ENCODE results near the gene MARS1. TPM values are rescaled to one million over a fixed set of nuclear protein-coding genes. Genes with fewer than 3 reads are reported as not detected.
"Not testable (repeated sequence)": the region's sequence is repeated elsewhere in the genome, so short reads cannot be mapped to it uniquely, and the experiment has no call there.

The MARS1 gene
- total RNA-seq, 1 donor: 158 TPM

DNA sequence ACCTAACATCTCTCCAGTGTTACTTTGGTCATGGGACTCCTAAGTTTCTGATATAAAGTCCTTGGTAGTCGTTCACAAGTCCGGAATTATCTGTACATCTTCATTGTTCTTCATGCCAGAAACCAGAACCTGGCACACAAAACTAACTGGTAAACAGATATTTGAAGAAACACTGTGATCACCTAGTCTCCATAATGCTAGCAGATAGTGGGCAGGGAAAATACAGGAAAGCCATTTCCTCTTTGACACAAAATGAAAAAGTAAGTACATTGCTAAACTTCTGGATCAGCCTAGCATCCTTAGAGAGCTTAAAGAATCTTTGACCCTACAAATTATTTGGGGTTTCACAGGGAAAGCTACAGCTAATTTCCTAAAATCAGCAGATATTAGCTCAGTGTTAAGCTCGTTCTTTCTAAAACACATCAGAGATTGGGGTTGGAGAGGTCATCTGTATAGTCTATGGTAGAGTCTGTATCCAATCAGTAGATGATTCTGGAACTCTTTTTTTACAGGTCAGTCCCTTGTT lies 27.6 kb downstream of the MARS1 start:
- TF ChIP-seq, protein P1, sequence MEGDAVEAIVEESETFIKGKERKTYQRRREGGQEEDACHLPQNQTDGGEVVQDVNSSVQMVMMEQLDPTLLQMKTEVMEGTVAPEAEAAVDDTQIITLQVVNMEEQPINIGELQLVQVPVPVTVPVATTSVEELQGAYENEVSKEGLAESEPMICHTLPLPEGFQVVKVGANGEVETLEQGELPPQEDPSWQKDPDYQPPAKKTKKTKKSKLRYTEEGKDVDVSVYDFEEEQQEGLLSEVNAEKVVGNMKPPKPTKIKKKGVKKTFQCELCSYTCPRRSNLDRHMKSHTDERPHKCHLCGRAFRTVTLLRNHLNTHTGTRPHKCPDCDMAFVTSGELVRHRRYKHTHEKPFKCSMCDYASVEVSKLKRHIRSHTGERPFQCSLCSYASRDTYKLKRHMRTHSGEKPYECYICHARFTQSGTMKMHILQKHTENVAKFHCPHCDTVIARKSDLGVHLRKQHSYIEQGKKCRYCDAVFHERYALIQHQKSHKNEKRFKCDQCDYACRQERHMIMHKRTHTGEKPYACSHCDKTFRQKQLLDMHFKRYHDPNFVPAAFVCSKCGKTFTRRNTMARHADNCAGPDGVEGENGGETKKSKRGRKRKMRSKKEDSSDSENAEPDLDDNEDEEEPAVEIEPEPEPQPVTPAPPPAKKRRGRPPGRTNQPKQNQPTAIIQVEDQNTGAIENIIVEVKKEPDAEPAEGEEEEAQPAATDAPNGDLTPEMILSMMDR (IDR thresholded peaks at IDR 0.05; ENCODE audit: insufficient read depth, low read depth, low read length): no peak
- DNase-seq (ENCODE audit: low read depth): no peak
- H3K4me3 ChIP-seq (ENCODE audit: low read depth, low read length): no peak overlapping the region

DNA sequence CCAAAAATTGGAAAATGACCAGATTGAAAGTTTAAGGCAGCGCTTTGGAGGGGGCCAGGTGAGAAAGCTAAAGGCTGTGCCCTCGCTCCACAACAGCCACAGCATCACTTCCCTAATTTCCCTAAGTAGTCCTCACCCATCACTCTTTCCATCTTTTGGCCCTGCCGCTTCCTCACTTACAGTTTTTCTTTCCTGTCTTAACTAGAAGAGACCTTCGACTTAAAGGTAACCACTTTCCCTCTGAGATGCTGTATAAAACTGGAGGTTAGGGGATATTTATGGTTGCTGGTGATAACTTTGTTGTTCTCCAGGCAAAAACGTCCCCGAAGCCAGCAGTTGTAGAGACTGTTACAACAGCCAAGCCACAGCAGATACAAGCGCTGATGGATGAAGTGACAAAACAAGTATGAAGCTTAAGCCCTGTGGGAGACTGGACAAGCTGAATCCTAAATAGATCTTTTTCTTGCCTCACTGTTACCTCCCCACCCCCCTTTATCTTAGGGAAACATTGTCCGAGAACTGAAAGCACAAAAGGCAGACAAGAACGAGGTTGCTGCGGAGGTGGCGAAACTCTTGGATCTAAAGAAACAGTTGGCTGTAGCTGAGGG lies 28.2 kb downstream of the MARS1 start:
- TF ChIP-seq, protein P1 (IDR thresholded peaks at IDR 0.05; ENCODE audit: insufficient read depth, low read depth, low read length): no peak
- H3K4me3 ChIP-seq (ENCODE audit: low read depth, low read length): no peak overlapping the region
- DNase-seq (ENCODE audit: low read depth): no peak

- DNase-seq (ENCODE audit: low read depth): no peak
- no peak overlapping the region for H3K4me3 ChIP-seq (ENCODE audit: low read depth, low read length)
- TF ChIP-seq, protein P1 (IDR thresholded peaks at IDR 0.05; ENCODE audit: insufficient read depth, low read depth, low read length): no peak
Measured at GRCh38 chr12:57516617-57517153, 28.8 kb downstream of the MARS1 start.

GRCh38 chr12:57517187-57517586 lies 29.3 kb downstream of the MARS1 start:
- DNase-seq (ENCODE audit: low read depth): peak; percentile 61
- peak overlapping the region; percentile 95 for H3K4me3 ChIP-seq (ENCODE audit: low read depth, low read length)
- TF ChIP-seq, protein P1 (IDR thresholded peaks at IDR 0.05; ENCODE audit: insufficient read depth, low read depth, low read length): no peak

GRCh38 chr12:57517718-57518117 lies 29.9 kb downstream of the MARS1 start:
- not testable (repeated sequence) for DNase-seq (ENCODE audit: low read depth)
- peak overlapping the region; percentile 95 for H3K4me3 ChIP-seq (ENCODE audit: low read depth, low read length)

GRCh38 chr12:57518176-57518919 lies 30.5 kb downstream of the MARS1 start:
- peak overlapping the region; percentile 95 for H3K4me3 ChIP-seq (ENCODE audit: low read depth, low read length)
- peak; percentile 37 for DNase-seq (ENCODE audit: low read depth)
- TF ChIP-seq, protein P1 (IDR thresholded peaks at IDR 0.05; ENCODE audit: insufficient read depth, low read depth, low read length): no peak

Data from fibroblast of villous mesenchyme (primary cell).